GM21515 (cell line): ENCODE measurements around the gene PRSS3.
A peak's percentile ranks its signal among the peaks of the same experiment; 100 is the strongest.
"Not testable (repeated sequence)": the region's sequence is repeated elsewhere in the genome, so short reads cannot be mapped to it uniquely, and the experiment has no call there.

Experiments used
- ATAC-seq: cut with Tn5 transposase; IDR thresholded peaks from one replicate; pipeline ENCODE4 v1.9.1; 2021; ENCODE audit not compliant: unreplicated experiment

PRSS3 gene

DNA sequence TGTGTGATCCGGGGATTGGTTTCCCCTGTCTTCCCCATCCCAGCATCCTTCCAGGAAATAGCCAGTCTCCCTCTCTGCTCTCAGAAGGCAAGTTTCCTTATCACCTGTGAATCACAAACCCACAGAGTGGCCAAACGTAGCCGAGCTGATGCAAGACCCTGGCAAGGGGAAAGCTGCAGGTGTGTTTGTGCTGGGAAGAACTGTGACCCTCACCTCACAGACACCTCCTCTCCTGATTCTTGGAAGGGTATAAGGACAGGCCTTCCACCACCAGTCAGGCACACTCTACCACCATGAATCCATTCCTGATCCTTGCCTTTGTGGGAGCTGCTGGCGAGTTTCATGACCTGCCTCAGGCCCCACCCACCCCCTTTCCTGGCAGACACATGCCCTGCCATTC is at the start of gene PRSS3:
PRSS3 (plus strand) TSS at position 281 of the 400 bp plus-strand sequence; CDS start at position 294, 13 bp downstream.
- ATAC-seq: no peak

- no peak for ATAC-seq
Measured at GRCh38 chr9:33748633-33749304, 46.6 kb upstream of the PRSS3 start.

- ATAC-seq: not testable (repeated sequence)
Measured at GRCh38 chr9:33749305-33749654, 46.1 kb upstream of the PRSS3 start.

DNA sequence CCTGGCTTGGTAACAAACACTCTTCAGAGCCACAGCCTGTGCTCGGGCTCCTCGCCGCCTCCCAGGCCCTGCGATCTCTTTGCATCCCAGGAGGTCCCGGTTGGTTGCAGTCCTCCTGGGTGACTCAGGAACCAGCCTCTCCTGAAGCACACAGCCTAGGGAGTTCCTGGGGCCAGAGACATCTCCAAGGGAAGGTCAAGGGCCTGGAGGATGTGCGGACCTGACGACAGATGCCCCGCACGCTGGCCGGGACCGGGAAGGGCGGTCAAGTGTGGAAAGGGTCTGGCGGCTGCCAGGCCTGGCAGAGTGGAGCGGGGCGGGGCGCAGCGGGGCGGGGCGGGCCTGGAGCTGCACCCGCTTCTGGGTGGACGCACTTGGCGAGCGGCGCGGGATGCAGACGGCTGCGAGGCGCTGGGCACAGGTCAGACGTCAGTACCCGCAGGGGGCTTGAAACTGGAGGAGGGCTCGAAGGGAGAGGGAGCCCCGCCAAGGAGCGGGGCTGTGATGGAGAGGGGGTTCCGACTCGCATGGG is 45.0 kb upstream of the PRSS3 start:
- no peak for ATAC-seq

DNA sequence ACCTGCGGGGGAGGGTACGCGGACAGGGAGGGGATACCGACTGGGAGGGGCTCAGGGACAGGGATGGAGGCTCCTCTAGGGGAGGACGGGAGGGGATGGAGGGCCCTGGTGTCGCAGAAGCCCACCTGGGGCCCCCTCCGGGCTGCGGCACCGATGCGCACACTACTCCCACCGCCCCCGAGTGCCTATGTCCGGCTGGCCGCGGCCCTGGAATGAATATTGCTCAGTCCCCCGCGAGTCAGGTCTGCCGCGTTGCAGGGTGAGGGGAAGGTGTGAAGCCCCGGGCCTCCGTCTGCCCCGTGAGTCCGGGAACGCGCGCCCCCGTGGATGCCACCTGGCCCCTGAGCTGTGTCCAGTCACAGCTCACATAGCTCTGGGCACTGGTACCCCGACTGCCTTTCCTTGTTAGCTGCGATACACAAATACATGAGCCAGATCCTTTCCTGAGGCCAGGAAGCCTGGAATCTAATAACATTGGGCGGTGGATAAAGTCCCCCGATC is 44.5 kb upstream of the PRSS3 start:
- no peak for ATAC-seq

GRCh38 chr9:33751536-33752129 is 43.7 kb upstream of the PRSS3 start:
- ATAC-seq: no peak

GRCh38 chr9:33752130-33752637 is 43.2 kb upstream of the PRSS3 start:
- ATAC-seq: no peak

DNA sequence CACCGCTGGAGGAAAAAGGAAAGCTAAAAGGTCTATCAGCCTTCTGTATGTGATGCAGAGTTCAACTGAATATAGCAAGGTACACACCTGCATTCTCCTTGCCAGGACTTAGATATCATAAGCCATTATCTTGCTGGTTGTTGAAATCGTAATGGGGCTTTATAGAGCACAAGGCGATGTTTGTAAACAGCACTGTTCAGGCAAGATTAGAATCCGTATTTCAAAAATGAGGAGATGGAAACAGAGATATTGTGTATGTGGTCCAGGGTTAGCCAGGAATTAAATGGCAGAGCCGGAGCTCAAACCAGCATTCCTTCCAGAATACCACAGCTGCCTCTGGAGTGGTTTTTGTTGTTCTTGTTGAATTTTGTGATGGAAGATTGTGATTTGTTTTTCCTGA is 42.6 kb upstream of the PRSS3 start:
- not testable (repeated sequence) for ATAC-seq

DNA sequence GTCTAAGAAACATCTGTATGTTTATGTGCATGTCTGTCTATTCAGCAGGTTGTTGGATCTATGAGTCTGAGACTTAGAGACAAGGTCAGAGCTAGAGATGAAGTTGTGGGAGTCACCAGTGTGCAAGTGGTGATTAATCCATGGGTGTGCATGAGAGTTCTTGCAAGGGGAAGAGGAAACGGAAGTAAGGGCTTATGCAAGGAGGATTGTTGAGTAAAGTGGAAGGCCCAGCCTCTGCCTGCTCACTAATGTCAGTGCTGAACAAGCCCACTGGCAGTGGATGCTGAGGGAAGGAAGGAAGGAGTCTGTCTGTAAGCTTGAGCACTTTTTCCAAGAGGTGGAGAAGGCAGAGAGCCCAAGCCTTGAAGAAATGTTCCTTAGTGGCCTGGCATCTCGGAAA is 35.7 kb upstream of the PRSS3 start:
- ATAC-seq: not testable (repeated sequence)

DNA sequence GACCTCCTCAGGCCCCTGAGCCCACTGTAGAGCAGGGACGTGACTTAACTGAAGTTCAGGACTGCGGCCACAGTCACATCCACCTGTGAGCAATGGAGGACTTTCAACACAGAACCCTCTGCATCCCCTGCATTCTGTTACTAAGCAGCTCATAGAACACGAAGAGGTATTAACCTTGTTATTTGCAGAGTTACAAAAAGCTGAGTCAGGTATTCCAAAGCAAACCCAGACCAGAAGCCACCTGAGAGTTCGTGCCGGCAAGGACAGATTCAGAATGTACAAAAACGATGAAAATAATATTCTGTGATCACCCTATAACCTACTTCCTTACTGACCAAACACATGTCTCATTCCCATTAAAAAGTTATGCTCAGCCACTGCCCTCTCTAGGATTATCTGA is 33.0 kb upstream of the PRSS3 start:
- ATAC-seq: no peak

- ATAC-seq: not testable (repeated sequence)
Measured at GRCh38 chr9:33763709-33764108, 31.7 kb upstream of the PRSS3 start.

DNA sequence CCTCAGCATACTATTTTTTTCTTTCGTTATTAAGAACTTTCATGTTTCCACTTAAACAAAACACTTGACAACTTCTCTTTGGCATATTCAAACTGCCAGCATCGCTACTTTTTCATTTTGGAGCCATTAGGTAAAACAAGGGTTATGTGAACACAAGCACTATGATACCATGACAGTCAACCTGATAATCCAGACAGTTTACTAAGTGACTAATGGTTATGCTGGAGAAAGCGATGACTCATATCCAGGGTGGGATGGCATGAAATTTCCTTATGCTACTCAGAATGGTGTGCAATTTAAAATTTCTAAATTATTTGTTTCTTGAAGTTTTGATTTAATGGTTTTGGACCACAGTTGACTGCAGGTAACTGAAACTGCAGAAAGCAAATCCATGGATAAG is 29.9 kb upstream of the PRSS3 start:
- ATAC-seq: no peak

DNA sequence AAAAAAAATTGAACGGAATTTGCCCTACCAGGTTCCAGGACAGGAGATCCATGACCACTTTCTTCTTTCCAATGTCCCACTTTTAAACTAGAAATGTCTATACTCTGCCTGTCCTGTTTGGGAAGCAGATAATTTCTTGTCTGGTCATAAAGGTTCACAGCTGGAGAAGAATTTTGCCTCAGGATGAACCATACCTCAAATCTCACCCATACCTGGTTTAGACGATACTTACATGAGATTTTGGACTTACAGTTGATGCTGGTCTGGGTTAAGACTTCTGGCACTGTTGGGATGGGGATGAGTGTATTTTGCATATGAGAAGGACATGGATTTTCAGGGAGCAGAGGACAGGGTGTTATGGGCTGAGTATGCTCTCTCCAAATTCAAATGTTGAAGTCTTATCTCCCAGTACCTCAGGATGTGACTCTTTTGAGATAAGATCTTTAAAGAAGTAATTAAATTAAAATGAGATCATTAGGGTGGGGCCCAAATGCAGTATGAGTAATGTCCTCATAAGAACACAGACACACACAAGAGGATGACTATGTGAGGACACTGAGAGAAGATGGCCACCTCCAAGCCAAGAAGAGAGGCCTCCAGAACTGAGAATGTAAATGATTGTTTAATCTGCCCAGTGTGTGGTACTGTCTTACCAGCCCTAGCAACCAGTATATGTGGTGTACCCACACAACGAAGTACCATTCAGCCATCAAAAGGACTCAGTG is 25.0 kb upstream of the PRSS3 start:
- ATAC-seq: not testable (repeated sequence)

DNA sequence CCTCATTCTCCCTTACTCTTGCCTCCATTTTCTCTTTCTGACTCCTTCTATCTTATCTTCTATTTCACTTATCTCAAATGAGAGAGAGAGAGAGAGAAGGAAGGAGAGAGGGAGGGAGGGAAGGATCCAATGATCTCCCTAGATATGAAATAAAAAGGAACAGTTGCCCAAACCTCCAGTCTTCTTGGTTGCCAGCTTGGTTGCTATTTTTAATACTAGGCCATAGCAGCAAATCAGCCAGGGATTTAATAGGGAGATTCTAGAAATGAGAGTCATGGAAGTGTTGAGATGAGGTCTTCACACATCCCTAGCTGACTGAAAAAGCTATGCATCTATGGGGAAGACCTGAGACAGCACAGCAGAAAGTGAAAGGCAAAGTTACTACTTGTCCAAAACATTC is 22.2 kb upstream of the PRSS3 start:
- ATAC-seq: not testable (repeated sequence)

DNA sequence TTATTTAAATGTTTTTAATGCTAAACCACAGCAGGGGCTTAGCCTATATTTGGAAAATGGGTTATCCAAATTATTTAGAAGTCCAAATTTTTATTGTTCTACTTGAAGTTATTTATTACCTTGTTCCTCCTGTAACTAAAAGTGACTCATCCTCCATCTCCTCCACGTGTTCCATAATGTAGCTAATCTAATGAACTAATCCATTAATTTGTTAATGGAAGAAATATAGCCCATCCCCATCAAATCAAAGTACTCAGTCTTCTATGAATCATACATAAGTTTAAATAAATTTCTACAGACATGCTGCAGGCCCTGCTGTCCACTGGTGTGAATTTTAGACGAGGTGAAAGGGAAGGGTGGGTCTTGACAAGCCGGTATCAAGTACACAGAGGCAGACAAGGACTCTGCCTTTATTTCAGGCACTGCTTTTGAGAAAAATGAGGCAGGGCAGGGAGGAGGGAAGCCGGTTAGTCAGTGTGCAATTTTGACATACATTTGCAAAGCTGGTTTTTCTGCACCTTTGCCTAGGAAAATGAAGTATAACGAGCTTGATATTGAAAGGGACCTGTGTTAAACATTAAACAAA is 21.2 kb upstream of the PRSS3 start:
- not testable (repeated sequence) for ATAC-seq

GRCh38 chr9:33776578-33776977 is 18.8 kb upstream of the PRSS3 start:
- ATAC-seq: no peak

DNA sequence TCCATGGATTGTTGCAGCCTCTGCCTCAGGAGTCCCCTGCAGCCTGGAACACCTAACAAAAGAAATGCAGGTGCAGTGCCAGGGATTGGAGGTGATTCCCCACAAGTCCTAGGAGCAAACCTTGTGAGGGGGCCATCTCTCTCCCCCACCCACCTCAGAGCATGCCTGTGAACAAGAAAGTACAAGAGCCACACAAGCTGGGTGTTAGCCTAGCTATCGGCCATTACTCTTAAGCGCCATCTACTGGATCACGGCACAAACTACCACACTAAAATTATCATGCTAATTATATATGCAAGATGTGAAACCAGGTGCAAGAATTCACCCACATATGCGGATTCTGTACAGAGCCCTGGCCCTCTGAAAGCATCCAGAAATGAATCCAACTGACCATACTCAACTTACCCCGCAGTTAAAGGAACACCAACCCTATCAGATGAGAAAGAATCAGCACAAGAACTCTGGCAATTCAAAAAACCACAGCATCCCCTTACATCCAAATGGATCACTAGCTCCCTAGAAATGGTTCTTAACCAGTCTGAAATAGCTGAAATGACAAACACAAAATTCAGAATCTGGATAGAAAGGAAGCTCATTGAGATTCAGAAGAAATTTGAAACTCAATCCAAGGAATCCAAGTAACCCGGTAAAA is 16.5 kb upstream of the PRSS3 start:
- ATAC-seq: peak; percentile 78

DNA sequence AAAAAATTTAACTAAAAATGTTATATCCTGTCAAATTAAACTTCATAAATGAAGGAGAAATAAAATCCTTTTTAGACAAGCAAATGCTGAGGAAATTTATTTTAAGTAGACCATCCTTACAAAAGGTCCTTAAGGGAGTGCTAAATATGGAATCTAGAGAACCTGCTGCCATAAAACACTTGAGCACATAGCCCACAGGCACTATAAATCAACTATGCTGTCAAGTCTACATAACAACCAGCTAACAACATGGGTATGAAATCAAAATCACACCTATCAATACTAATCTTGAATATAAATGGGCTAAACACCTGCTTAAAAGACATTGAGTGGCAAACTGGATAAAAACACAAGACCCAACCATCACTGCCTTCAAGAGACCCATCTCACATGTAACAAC is 15.1 kb upstream of the PRSS3 start:
- no peak for ATAC-seq

- no peak for ATAC-seq
Measured at GRCh38 chr9:33781736-33782135, 13.6 kb upstream of the PRSS3 start.

GRCh38 chr9:33782395-33783152 is 12.8 kb upstream of the PRSS3 start:
- no peak for ATAC-seq
